Fibroblast of skin of scalp (primary cell): Measurements from ENCODE around the gene PLAC8.
"Not testable (repeated sequence)": the region's sequence is repeated elsewhere in the genome, so short reads cannot be mapped to it uniquely, and the experiment has no call there.

Experiments
- DNase-seq: peaks from one replicate; pipeline ENCODE4 v3.0.0-alpha.2; 2013

Gene PLAC8

DNA sequence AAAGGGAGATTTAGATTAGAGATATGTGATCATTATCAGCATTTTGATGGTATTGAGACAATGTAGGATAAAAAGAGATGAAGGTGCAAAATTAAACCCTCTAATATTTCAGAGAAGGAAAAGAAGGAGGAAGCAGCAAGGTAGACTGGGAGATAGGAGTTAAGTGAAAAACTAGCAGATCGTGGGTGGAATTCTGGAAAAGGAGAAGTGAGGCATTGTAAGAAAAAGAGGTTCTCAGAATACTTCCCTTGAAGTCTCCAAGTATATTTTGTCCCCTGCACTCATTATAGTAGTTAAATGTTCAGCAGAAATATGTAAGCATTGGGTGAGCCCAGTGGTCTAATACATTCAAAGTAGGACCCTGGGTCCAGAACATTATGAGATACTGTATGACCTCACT is 49.3 kb downstream of the PLAC8 start:
- no peak for DNase-seq

GRCh38 chr4:83062739-83063138 is 51.8 kb downstream of the PLAC8 start:
- DNase-seq, result no peak

DNA sequence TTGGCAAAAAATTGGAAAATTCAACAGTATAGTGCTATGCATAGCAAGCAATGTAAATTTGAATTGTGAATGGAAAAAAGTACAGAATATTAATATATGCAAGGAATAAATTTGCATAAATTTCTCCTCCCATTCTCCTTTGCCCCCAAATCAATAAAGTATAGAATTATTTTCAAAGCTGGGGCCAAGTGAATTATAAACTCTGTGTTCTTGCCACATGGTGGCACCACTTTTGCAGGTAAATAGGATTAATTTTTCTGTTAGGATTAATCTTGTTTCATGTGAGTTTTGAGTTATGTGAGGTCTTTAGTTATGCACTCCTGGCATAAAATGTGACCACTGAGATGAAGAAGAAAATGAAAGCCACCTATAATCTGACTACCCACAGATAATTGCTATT is 59.6 kb downstream of the PLAC8 start:
- DNase-seq, result peak; percentile 17

- DNase-seq, result not testable (repeated sequence)
Measured at GRCh38 chr4:83048781-83049180, 65.7 kb downstream of the PLAC8 start.

DNA sequence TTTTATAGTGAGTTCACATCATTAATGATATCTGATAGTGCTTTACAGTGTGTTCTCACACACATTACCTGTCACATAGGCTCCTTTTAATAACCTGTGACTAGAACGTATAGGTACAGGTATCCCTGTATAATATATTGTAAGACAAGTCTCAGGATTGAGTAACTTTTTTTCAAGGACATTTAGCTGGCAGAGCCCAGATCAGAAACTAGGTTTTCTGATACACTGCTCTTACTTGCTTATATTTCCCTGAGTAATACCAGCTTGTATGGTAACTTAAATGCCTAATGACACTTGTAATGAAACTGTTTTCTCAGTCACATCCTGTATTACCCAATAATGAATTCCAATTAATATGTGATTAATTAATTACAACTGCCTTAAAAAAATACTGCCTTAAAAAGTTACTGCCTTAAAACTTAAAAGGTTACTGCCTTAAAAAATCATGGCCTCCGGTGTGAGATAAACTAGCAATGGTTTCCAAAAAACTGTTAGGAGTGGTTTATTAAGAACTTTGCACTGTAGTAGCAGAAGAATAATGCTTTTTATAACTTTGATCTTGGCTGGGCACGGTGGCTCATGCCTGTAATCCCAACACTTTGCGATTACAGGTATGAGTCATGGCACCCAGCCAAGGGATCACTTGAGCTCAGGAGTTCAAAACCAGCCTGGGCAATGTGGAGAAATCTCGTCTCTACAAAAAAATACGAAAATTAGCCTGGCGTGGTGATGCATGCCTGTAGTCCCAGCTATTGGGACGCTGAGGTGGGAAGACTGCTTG is 67.6 kb downstream of the PLAC8 start:
- no peak for DNase-seq

- DNase-seq, result peak; percentile 31
Measured at GRCh38 chr4:83043801-83044407, 70.6 kb downstream of the PLAC8 start.

GRCh38 chr4:83043157-83043556 is 71.4 kb downstream of the PLAC8 start:
- DNase-seq, result not testable (repeated sequence)

- DNase-seq, result no peak
Measured at GRCh38 chr4:83040269-83040668, 74.3 kb downstream of the PLAC8 start.
